Upper lobe of left lung (tissue), 4 donors: Measurements from ENCODE around the gene G6PC3.

Source experiments
- CTCF ChIP-seq, 6 experiments: fragments of 450-650 bp in 4 of 6; fragments of 200-600 bp in 2 of 6; sonication (generic) in 2 of 6; IDR thresholded peaks; one replicate each; pipeline ENCODE4 v1.5.1; 2016 to 2019; ENCODE audit warnings: antibody characterized with exemption in 6 of 6
- POLR2AphosphoS5 ChIP-seq, 2 donors: sonication (generic); formaldehyde crosslinking; IDR thresholded peaks; one replicate each; pipeline ENCODE4 v1.5.1; 2017; ENCODE audit warnings: antibody characterized with exemption in 2 of 2

GRCh38 chr17:44061446-44061845, 9.1 kb upstream of the G6PC3 start:
- TF ChIP-seq POLR2AphosphoS5 (IDR thresholded peaks at IDR 0.05) (no peak), CTCF (IDR thresholded peaks at IDR 0.05) (no peak)
